Fibroblast of pulmonary artery (primary cell): ENCODE measurements around the gene SLC38A7.
"Not testable (repeated sequence)": the region's sequence is repeated elsewhere in the genome, so short reads cannot be mapped to it uniquely, and the experiment has no call there.

Source experiments
- DNase-seq: peaks from one replicate; pipeline ENCODE4 v3.0.0-alpha.2; 2010; ENCODE audit warnings: low read depth
- H3K4me3 ChIP-seq: replicated peaks from 2 replicates; pipeline ENCODE4 v1.5.1; 2011; ENCODE audit warnings: low read depth, mild to moderate bottlenecking, control low read depth, low read length, moderate library complexity
- TF ChIP-seq, protein P1 (sequence below): IDR thresholded peaks from 2 replicates; pipeline ENCODE4 v1.5.1; 2011; ENCODE audit warnings: mild to moderate bottlenecking, control low read depth, low read length, inconsistent platforms; ENCODE audit errors: missing control alignments

The SLC38A7 gene

DNA sequence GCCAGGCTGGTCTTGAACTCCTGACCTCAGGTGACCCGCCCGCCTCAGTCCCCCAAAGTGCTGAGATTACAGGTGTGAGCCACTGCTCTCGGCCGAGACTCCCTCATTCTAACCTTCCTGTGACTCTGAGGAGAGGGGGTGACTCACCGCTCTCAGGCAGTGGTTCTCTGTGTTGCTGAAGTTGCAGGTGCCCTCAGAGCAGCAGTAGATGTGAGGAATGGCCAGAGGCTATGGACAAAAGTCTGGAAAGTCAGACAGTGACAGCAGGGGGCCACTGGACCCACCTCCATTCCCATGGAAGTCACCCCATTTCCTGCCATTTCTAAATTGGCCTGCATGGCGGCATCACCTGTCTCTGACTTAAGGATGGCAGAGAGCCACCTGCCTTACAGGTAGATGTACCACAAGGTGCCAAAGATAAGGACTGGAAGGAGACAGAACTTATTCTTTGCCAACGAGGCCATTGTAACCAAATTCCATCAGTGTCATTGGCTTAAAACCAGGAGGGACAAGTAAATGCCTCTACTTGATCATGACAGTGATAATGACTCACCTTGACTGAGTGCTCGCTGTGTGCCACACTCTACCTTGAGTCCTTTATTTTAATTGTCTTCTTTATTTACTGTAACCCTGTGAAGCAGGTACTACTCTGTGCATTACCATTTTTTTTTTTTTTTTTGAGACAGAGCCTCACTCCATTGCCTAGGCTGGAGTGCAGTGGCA, 39.6 kb downstream of the SLC38A7 start:
- TF ChIP-seq, protein P1, sequence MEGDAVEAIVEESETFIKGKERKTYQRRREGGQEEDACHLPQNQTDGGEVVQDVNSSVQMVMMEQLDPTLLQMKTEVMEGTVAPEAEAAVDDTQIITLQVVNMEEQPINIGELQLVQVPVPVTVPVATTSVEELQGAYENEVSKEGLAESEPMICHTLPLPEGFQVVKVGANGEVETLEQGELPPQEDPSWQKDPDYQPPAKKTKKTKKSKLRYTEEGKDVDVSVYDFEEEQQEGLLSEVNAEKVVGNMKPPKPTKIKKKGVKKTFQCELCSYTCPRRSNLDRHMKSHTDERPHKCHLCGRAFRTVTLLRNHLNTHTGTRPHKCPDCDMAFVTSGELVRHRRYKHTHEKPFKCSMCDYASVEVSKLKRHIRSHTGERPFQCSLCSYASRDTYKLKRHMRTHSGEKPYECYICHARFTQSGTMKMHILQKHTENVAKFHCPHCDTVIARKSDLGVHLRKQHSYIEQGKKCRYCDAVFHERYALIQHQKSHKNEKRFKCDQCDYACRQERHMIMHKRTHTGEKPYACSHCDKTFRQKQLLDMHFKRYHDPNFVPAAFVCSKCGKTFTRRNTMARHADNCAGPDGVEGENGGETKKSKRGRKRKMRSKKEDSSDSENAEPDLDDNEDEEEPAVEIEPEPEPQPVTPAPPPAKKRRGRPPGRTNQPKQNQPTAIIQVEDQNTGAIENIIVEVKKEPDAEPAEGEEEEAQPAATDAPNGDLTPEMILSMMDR: no peak
- DNase-seq: no peak
- no peak overlapping the region for H3K4me3 ChIP-seq

DNA sequence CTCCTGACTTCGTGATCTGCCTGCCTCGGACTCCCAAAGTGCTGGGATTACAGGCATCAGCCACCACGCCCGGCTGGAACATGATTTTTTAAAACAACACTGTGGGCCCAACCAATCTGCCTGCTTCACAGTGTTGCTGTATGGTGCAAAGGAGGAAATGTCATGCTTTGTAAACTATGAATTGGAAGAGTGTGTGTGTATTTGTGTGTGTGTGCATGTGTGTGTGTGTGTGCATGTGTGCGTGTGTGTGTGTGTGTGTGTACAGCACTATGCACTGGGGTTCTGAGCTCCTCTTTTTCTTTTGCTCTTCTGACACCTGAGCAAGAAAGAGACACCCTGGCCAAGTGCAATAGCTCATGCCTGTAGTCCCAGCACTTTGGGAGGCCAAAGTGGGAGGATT, 40.5 kb downstream of the SLC38A7 start:
- TF ChIP-seq, protein P1: no peak
- H3K4me3 ChIP-seq: no peak overlapping the region
- DNase-seq: no peak

DNA sequence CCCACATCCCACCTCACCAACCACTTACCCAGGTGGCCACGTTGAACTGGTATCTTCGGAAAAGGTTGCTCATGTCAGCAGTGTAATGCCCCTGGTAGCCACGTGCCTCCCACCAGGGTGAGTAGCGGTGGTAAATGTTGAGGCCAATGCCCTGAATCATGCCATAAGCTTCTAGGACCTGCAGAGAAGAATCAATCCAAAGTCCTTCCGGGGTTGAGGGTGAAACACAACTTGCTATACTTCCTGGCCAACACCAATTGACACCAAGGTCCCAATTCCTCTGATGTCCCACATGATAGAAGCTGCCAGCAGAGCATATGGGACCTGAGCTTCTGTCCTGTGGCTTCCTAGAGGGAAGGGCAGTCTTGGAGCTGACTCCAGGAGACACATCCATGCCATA, 43.6 kb downstream of the SLC38A7 start:
- TF ChIP-seq, protein P1: no peak
- no peak for DNase-seq

DNA sequence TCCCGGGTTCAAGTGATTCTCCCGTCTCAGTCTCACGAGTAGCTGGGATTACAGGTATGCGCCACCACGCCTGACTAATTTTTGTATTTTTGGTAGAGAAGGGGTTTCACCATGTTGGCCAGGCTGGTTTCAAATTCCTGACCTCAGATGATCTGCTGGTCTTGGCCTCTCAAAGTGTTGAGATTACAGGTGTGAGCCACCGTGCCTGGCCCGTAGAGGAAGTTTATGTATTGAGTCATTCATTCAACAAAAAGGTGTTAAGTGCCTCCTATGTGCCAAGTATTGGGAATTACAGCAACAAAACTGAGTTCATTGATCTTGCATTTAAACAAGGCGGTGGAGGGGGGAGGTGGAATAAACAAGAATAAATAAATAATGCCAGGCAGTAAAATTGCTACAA, 44.7 kb downstream of the SLC38A7 start:
- no peak overlapping the region for H3K4me3 ChIP-seq
- no peak for DNase-seq
- TF ChIP-seq, protein P1: no peak

More for the DNA sequence above, 43.6 kb downstream of the SLC38A7 start:
- no peak overlapping the region for H3K4me3 ChIP-seq

DNA sequence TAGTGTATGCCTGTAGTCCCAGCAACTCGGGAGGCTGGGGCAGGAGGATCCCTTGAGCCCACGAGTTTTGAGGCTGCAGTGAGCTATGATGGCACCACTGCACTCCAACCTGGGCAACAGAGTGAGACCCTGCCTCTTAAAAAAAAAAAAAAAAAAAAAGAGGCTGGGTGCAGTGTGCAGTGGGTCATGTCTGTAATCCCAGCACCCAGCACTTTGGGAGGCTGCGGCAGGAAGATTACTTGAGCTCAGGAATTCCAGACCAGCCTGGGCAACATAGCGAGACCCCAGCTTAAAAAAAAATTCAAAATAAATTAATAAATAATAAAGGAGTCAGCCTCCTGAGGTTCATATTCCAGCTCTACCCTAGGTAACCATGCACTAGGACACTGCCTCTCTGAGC, 45.3 kb downstream of the SLC38A7 start:
- no peak overlapping the region for H3K4me3 ChIP-seq
- DNase-seq: no peak
- TF ChIP-seq, protein P1: no peak

DNA sequence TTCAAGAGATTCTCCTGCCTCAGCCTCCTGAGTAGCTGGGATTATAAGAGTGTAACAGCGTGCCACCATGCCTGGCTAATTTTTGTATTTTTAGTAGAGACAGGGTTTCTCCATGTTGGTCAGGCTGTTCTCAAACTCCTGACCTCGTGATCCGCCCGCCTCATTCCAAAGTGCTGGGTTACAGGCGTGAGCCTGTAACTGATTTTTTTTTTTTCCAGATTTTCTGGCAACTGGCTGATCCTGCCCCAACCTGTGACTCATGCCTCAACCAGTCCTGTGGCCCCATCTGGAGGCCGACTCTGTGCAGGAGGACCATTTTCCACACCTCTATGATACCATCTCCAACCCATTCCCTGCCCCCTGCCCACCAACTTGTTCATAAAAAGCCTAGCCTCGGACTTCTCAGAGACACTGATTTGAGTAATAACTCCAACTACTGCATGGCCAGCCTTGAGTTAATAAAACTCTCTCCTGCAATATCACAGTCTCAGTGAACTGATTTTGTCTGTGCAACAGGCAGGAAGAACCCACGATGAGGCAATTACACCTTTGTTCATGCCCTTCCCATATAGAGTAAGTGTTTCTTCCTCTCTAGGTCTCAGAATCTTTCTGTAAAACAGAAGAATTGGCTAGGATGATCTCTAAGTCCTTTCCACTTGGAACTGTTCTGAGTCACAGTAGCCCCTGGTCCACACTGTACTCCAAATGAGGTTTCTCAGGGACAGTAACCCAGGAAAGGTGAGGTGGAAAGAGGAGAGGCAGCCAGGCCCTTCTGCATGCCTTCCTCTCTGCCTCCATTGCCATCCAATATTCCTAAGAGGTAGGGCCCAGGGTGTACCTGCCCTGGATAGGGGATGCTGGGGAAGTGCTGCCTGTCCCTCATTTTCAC, 46.2 kb downstream of the SLC38A7 start:
- TF ChIP-seq, protein P1: peak; percentile 52

DNA sequence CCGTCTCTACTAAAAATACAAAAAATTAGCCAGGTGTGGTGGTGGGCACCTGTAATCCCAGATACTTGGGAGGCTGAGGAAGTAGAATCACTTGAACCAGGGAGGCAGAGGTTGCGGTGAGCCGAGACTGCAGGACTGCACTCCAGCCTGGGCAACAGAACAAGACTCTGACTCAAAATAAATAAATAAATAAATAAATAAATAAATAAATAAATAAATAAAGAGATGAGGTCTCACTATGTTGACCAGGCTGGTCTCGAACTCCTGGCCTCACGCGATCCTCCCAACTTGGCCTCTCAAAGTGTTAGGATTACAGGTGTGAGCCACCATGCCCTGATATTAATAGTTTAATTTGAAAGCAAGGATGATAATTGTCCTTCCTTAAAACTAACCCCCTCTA, 47.5 kb downstream of the SLC38A7 start:
- not testable (repeated sequence) for H3K4me3 ChIP-seq, DNase-seq

More for the DNA sequence above, 46.2 kb downstream of the SLC38A7 start:
- DNase-seq: peak; percentile 84
- H3K4me3 ChIP-seq: no peak overlapping the region
